Muscle of arm (tissue), 12 donors: Measurements from ENCODE around the gene ATL2. TPM values are rescaled to one million over a fixed set of nuclear protein-coding genes. Genes with fewer than 3 reads are reported as not detected.
"Not testable (repeated sequence)": the region's sequence is repeated elsewhere in the genome, so short reads cannot be mapped to it uniquely, and the experiment has no call there.

Experiments
- DNase-seq: peaks from one replicate; pipeline ENCODE4 v3.0.0-alpha.2; 2013
- polyA plus RNA-seq, 12 donors: library from polyadenylated mRNA; unstranded; fragments of 120-200 nt; gene quantifications; one replicate each; pipeline ENCODE4 v1.2.1, GENCODE V29; 2013; ENCODE audit not compliant: insufficient read length in 12 of 12

The ATL2 gene
- polyA plus RNA-seq, 12 donors = 30.7 to 46.8 (median 38.2) TPM; not detected in 1

DNA sequence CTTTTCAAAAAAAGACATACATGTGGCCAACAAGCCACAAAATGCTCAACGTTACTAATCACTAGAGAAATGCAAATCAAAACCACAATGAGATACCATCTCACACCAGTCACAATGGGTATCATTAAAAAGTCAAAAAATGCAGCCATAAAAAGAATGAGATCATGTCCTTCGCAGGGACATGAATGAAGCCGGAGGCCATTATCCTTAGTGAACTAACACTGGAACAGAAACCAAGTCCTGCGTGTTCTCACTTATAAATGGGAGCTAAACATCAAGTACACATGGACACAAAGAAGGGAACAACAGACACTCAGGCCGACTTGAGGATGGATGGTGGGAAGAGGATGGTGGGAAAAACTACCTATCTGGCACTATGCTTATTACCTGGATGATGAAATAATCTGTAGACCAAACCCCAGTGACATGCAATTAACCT lies 17.8 kb upstream of the ATL2 start:
- no peak for DNase-seq

- no peak for DNase-seq
Measured at GRCh38 chr2:38394041-38394440, 17.0 kb upstream of the ATL2 start.

DNA sequence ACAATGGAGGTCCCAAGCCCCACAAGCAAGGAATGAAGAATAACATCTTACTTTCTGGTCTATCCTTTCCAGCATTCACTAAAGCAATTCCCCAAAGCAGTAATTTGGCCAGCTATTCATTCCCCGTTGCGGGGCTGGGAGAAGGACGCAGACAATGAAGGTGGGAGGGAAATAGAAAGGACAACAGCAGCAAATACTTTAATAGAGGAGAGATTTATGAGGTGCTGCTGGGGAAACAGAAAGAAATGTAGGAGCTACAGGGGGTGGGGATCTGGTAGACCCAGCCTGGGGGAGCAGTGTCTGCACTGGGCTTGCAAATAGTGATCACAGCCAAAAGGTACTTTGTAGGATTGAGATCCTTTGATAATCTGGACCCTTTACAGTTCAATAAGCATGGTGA lies 13.9 kb upstream of the ATL2 start:
- no peak for DNase-seq

DNA sequence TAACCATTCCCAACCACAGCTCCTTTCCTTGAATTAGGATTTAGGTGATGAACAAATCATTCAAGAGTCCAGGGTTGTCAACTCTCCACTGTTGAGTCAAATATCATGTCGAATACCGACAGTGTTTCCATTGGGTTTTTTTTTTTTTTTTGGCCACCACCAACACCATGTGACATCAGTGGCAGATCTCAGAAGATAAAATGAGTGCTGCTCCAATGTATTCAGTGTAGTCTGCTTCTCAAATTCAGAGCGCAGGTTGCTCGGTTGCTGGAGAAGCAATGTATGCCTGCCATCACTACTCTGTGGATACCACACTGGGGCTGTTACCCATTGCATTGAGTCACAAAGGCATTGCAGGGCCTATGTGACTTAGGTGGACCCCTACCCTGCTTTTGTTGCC lies 10.8 kb upstream of the ATL2 start:
- no peak for DNase-seq

DNA sequence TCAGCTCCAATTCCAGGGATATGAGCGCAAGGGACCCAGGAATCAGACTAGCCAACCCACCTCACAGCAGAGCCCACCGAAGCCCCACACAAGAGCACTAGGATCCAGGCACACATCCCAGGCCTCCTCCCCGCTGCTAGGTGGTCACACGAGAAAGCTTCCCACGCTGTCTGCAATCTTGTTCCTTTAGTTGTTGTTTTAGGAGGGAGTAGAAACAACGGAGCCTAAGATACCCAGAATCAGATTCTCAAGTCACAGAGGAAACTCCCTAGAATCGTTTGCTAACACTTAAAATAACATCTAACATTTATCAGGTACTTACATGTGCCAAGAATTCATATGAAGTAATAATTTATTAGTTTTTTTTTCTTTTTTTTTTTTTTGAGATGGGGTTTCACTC lies 9.7 kb upstream of the ATL2 start:
- DNase-seq = no peak

DNA sequence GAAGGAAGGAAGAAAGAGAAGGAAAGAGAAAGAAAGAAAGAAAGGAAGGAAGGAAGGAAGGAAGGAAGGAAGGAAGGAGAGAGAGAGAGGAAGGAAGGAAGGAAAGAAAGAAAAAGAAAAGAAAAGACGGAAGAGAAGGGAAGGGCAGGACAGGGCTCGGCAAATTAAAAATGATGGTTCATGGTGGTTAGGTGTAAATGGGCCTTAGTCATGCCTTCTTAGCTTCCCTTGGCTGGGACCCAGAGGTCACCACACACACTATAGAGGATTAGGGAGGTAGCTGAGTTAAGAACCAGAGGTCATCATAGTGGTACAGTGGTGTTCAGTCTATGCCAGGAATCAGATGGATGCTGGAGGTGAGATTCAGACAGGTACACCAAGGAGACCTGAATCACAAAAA lies 9.3 kb upstream of the ATL2 start:
- no peak for DNase-seq

DNA sequence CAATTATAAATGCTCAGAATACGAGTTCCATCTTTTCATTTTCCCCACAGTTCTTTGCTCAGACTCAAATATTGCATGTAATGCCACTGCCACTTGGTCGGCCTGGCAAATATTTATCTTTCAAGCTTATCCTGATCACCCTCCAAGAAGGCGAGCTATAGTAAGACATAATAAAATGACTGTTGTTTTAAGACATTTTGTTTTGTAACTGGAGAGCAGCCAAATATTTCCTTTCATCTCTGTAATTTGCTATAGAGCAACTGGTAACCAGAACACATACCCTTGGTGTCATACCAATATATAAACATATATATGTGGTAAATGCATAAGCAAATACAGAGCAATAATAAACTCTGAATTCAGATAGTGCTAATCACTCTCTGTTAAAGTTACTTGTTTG lies 7.3 kb upstream of the ATL2 start:
- no peak for DNase-seq

- DNase-seq = not testable (repeated sequence)
Measured at GRCh38 chr2:38383741-38384140, 6.7 kb upstream of the ATL2 start.

DNA sequence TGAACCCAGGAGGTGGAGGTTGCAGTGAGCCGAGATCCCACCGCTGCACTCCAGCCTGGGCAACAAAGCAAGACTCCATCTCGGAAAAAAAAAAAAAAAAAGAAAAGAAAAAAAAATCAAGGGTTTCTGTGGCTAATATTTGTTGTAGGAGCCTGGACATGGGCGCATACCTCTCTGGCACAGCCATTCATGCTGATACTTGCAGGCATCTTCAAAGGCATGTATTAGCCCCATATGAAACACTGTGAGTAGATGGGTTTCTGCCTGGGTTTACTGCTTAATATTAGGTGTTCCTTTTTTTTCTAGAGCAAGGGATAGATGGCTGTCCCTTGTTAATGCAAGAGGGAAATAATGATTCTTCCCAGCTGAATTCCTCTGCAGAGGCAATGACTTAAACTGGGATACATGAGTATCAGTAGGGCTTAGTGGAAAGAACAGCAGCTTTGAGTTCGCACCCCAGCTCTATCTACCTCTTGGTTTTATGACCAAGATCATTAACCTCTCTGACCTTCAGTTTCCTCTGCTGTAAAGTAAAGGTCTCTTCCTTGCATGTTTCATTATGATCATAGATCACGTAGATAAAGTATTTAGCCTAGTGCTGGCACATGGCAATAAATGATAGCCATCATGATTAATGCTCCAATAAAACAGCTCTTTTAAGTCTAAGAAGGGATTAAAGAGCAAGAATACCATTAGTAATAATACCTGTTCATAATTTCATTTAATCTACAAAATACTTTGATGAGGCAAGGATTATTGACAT lies 4.5 kb upstream of the ATL2 start:
- DNase-seq = no peak

DNA sequence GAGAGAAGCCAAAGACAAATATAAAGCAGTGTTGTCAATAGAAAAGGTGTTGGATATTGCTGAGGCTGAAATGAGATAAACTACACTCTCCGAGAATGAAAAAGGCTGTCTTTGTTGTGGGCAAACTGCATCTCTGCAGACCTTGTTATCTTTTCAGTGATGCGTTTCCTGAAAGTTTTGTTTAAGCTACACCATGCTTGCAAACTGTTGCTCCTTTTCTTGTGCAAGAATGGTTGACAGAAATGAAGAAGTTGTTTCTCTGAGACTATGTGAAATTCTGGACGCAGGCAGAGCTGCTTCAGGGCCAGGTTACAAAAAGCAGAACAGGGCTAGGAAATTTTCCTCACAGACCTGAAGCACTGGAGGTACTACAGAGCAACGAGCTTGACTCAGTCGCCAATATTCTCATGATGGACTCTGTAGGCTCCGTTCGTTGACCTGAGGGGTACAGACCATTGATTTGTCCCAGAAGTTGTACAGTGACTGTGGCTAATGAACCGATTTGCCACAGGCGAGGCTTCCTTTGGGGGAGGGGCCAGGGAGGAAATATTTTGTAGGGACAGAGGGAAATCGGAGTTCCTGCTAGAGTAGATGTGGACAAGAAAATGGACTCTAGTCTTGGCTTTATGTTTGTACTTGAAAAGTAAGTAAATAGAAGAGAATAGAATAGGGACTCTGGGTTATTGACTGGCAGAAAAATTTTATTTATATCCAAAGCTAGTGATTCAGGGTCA lies 3.5 kb upstream of the ATL2 start:
- DNase-seq = no peak

DNA sequence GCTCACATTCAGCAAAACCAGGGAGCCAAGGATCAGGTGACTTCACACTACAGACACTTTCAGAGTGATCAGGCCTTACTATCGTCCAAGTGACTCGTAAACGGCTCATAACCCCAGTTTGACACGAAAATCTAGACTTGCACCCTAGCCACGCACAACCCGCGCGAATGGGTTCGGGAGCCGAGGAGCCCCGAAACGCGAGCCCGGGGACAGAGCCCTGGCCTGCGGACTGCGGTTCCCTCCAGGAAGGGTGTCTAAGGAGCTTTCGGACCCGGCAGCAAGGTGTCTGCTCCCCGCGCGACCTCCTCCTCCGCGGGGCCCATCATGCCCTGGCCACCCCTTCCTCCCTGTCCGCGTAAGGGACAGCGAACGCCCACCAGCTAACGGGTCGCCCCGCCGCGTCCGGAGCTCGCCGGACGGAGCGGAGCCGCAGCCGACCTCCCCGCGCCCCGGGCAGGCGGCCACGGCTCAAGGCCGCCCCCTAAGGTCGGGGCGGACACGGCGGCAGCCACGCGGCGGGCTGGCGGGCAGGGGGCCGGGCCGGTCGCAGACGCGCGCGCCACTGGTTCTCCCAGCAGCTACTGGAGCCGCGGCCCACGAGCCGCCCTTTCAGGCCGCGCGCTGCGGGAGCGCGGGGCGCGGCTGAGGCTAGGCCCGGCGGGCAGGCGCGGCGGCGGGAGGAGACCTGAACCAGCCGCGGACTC lies 575 bp downstream of the ATL2 start:
- DNase-seq = peak; percentile 68

DNA sequence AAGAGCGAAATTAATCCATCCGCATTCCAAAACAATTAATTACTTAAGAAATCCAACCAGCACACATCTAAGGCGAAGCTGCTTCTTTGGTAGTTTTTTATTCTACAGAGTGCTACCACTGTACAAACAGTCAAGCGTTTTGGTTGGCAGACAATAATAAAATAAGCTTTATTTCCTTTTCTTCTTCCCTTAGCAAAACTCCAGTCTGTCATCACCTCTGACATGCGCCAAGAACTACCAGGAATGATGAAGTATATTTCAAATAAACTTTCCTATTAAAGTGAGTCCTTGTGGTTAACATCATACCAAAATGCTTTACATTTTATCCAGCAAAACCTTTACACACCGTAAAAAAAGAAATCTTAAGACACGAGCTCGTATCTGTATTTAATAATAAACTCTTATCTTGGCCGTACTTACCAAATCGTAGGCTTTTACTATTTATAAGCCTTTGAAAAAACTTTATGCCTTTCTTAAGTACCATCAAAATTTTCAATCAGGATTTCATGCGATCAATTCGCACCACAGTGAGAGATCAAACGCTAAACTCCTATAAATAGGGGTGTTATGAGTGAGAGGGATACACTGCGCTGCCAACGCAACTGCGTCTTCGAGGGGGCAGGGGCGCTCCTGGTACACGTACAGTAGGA lies 1.3 kb downstream of the ATL2 start:
- DNase-seq = peak; percentile 35

DNA sequence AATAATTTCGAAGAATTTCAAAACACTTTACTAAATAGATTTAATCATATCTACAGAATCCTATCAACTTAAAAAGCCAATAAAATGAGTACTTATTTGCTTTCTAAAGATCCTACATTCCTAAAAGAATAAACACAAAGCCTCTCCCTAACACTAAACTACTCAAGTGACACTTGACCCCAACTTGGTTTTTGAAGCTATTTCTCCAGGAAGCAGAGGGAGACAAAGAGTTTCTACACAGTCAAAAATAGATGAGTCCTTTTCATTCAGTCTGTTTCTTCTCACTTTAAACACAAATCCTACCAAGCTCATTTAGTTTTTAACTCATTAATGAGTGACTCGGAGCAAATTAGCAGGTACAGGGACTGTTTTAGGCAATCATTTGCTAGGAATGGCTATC lies 2.1 kb downstream of the ATL2 start:
- no peak for DNase-seq

GRCh38 chr2:38371235-38371634 lies 5.8 kb downstream of the ATL2 start:
- no peak for DNase-seq

GRCh38 chr2:38370664-38371063 lies 6.4 kb downstream of the ATL2 start:
- DNase-seq = no peak

GRCh38 chr2:38362232-38362631 lies 14.8 kb downstream of the ATL2 start:
- DNase-seq = no peak

DNA sequence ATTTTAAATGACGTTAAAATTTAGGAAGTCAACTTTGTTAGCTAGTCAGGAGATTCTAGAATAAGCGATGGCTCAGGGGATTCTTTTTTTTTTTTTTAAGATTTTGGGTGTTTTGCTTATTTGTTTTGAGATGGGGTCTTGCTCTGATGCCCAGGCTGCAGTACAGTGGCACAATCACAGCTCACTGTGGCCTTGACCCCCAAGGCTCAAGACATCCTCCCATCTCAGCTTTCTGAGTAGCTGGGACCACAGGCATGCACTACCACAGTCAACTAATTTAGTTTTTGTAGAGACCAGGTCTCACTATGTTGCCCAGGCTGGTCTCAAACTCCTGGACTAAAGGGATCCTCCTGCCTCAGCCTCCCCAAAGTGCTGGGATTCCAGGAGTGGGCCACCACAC lies 16.9 kb downstream of the ATL2 start:
- DNase-seq = no peak

DNA sequence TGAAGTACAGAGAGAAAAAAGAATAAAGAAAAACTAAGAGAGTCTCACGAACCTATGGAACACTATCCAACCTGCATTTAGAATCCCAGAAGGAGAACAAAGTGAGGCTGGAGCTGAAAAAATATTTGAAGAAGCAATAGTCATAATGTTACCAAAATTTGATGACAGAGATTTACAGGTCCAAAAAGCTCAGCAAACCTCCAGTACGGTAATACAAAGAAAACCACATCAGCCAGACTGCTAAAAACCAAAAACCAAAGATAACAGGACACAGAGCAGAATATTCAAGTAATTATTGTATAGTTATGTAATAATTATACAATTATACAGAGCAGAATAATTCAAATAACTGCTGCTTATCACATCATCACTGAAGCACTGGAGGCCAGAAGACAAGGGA lies 23.7 kb downstream of the ATL2 start:
- no peak for DNase-seq

DNA sequence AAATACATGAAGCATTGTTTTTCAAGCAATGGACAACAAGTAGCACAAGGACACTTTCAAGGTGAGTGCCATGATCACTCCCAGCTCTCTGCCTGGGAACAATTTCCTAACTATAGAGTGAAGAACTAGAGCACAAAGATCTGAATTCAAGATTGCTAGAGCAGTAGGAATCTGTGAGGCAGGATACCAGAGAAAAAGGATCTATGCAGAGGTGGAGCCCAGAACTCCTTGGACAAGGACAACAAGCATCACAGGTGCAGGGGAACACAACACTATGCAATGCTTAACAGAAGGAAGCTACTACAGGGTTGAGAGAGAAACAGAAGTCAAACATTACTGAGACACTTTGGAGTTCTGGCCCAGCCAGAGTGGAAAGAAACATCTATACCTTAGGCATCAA lies 24.7 kb downstream of the ATL2 start:
- DNase-seq = no peak

DNA sequence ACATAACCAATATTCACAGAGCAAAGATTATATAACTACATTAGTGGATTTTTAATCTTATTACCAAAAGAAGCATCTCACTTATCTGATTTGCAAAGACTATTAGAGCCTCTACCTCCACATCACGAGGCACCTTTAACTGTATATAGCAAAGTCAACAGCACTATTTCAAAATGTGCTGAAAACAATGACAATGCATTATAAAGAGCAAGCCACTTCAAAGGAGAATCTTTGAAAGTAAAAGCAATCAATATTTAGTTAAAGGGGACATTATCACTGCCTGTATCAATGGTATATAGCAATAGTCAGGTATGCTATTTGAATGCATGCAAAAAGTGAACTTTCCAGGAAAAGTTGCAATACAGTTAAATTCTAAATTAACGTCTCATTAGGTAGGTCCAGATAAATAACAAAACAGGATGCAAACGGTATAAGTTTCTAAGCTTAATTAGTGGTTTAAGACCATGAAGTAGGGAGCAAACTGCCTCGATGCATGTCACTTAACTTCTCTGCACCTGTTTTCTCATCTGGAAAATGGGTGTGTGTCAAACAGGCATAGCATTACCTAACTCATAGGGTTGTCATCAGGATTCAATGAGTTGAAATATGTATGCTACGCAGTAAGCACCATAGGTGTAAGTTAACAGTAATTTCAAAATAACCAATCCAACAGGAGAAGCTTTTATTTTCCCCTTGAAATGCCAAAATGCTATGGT lies 31.6 kb downstream of the ATL2 start:
- DNase-seq = no peak

- no peak for DNase-seq
Measured at GRCh38 chr2:38344813-38345212, 32.3 kb downstream of the ATL2 start.

DNA sequence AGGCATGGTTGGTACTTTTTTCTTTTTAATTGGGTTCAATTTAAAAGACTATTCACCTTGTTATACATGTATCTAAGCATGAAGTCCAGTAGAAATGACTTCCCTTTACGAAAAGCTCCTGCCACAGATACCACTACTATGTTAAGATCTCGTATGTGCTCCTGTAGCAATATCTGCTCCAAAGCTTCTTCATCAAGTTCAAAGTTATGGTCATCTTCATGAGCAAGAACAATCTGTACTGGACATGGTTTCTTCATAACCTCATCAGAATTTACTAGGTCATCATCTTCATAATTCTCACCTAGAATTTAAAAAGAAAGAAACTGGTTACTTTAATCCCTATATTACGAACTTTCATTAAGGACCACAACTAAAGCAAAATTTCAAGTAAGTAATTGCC lies 33.9 kb downstream of the ATL2 start:
- no peak for DNase-seq
